Measurements from ENCODE around the gene TBCEL.
"Not testable (repeated sequence)": the region's sequence is repeated elsewhere in the genome, so short reads cannot be mapped to it uniquely, and the experiment has no call there.

Gene TBCEL, protein sequence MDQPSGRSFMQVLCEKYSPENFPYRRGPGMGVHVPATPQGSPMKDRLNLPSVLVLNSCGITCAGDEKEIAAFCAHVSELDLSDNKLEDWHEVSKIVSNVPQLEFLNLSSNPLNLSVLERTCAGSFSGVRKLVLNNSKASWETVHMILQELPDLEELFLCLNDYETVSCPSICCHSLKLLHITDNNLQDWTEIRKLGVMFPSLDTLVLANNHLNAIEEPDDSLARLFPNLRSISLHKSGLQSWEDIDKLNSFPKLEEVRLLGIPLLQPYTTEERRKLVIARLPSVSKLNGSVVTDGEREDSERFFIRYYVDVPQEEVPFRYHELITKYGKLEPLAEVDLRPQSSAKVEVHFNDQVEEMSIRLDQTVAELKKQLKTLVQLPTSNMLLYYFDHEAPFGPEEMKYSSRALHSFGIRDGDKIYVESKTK

DNA sequence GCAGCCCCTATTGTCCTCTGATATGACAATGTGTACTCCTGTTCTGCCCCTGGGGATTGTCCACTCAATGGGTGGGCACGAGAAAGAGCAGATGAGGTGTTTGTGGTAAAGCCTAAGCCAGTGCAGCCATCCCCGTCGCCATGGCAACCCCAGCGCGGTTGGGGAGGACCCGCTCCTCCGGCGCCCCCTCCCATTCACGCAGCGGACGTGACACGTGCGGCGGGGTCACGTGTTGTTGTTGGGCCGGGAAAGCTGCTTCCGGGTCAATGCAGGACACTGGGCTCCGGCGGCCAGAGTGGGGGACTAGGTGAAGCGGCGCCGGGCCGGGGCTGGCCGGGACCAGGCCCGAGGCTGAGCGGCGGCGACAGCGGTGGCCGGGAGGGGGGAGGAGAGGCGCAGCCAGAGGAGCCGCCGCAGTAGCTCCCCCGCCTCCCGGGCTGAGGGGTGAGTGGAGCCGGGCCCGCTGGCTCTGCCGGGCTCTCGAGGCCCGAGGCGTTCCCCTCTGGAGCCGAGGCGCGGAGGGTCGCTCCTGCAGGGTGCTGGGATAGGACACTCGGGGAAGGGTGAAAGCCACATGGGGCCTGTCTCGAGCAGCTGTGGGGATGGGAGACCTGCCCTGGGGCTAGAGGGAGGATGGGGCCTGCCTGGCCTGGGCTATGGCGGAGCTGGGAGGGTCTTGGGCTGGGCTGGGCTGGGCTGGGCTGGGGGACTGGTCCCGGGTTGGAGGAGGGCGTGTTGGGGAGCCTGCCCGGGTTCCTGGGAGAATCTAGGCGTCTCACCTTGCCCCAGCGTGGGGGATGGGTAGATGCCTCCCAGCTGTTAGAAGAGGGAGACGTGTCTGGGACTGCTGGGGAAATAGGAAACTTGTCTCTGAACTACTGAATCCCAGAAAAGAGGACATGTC, at the start of gene TBCEL:
Gene TBCEL, plus strand, starts transcription at position 255 of the 904 bp plus-strand sequence. CDS start 21,589 bp downstream, outside the sequence.
- DNase-seq (ENCODE audit: low read depth, low spot score): peak; percentile 57

DNA sequence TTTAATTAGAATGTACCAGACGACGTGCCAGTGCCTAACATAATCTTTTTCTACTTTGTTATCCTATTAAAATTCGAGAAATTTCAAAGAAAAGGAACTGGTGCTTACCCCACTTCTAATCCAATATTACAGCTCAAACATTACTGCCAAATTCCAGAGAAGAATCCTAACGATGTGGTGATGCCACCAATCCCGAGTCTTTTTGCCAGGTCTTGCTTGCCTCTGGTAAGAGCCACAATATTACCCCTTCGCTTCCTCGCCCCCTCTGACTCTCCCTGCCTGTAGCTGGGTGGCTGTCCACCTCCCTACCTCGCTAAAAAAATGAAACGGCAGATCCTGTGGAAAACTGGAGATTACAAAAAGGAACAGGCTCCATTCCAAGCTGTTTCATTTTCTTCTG, 49.4 kb upstream of the TBCEL start:
- no peak for DNase-seq (ENCODE audit: low read depth, low spot score)

DNA sequence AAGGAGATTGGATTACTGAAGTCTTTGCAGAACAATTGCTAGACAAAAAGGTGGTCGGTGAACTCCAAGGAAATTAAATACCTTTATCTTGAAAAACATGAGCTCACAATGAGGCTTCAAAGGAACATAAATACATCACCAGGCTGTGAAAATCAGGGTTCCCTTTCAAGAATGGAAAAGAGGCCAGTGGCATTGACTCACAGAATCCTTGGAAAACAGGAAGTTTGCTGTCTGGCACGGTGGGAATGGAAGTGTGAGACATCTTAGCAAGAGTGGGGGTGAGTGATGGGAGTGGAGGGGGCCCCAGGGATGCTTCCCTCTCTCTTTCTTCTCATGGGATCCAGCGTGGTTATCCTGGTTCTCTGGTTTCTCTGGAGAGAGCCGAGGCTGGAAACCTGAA, 48.9 kb upstream of the TBCEL start:
- no peak for DNase-seq (ENCODE audit: low read depth, low spot score)

DNA sequence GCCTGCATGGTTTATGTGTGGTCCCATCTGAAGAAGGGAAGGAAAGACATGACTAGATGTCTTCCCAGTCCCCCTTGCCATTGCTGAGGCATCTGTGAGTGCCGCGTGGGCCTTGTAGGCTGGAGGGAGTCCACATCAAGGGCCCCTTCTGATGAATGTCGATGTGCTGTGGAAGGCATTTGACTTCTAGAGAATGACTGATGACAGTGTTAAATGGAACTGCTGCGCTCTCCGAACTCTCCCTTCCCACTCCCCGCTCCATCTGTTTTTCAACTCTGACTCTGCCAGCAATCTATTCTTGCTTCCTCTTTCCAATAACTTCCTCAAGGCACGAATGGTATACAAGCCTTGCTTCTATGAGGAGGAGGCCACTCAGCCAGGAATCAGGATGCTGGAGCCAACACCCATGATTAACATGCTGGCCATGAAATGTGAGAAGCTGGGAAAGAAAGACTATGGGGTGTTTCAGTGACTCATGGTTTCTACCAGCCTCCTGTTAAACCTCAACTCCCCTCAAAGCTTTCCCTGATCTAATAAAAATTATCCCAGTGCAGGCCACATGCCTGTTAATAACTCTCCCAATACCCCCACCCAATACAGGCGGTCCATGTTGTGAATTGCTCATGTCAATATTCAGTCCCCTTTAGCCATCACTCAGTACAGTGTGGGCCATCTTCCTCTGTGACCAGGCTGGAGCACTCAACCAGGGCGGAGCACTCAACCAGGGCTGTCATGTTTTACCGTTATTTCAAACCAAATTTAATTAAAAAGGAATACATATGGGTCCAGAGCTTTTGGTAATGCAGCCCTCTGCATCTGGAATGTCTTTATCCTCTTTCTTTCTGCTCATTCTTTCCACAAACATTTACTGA, 46.4 kb upstream of the TBCEL start:
- DNase-seq (ENCODE audit: low read depth, low spot score): no peak

DNA sequence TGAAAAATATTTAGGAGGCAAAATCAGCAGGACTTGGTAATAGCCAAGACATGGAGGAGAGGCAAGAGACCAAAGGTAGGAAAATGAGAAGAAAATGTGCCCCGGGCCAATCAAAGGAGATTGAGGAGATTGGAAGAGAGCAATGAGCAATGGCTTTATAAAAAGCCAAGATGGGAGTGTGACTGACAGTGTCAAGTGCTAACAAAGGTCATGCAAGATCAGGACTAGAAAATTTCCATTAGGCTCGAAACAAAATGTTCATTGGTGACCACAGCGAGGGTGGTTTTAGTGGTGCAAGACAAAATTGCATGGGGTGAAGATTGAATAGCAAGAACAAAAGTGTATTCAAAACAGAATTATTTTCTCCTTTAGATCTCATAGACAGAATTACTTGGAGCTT, 45.2 kb upstream of the TBCEL start:
- no peak for DNase-seq (ENCODE audit: low read depth, low spot score)

DNA sequence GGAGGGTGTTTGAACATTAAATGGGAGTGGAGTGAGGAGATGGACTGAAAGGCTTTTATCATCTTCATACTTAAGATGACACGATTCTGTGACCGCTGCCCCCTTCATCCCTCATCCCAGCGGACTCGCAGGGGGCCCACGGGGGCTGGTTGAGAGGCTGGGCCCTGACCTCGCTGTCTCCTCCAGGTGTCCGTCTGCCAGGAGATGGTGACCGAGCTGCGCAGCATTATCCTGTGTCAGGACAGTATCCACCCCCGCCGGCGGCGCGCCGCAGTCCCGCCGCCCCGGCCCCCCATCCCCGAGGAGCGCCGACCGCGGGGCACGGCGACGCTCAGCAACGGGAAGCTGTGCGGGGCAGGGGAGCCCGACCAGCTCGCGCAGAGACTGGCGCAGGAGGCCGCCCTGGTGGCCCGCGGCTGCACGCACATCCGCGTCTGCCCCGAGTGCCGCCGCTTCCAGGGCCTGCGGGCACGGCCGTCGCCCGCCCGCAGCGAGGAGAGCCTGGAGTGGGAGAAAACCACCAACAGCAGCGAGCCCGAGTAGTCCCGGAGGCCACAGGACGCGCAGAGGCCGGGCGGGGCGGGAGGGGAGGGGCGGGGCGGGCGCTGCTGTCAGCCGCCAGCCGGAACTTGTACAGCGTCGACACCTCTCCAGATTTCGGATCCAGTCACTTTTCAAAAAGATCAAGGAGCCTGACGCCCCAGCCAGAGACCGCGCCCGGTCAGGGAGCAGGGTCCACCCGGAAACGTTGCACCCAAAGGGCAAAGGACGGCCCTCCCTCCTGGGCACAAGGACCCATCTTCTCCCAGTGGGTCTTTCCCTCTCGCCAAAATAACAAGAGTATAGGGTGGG, 38.0 kb upstream of the TBCEL start:
- no peak for DNase-seq (ENCODE audit: low read depth, low spot score)

DNA sequence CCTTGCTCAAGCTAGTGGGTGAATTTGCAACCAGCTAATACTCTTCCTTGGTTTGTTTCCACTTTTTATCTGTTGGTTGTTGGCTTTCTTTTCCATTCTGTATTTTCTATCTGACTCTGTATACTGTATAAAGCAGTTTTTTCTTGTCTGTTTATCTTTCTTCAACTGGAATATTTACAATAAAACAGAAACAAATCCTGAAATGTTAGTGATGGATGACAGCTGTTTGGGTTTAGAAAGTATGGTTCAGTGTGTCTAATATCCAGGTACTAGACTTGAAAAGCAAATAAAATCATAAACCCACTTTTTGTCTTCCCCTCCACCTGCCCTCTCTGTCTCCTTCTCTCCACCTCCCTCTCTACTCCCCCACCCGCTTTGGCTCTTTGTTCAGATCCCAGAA, 35.3 kb upstream of the TBCEL start:
- DNase-seq (ENCODE audit: low read depth, low spot score): no peak

DNA sequence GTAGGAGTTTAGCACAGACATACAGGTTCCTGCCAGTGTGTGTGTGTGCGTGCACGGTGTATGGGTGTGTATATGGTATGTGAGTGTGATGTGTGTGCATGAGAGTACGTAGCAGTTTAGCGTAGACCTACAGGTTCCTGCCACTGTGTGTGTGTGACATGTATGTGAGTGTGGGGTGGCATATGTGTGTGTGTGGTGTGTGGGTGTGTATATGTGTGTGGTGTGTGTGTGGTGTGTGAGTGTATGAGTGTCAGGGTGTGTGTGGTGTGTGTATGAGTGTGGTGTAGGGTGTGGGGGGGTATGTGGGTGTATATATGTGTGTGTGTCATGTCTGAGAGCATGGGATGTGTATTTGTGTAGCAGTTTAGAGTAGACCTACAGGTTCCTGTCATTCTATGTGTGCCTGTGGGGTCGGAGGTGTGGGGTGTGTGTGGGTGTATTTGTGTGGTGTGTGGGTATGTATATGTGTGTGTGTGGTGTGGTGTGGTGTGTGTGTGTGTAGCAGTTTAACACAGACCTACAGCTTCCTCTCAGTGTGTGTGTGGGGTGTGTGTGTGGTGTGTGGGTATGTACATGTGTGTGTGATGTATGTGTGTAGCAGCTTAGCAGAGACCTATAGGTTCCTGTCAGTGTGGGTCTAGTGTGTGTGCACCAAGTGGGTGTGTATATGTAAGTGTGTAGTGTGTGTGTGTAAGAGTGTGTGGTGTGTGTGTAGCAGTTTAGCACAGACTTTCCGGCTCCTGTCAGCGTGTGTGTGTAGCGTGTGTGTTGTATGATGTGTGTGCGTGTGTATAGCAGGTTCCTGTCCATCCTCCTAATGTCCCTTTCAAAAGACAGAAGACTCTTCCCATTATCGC, 31.8 kb upstream of the TBCEL start:
- DNase-seq (ENCODE audit: low read depth, low spot score): no peak

DNA sequence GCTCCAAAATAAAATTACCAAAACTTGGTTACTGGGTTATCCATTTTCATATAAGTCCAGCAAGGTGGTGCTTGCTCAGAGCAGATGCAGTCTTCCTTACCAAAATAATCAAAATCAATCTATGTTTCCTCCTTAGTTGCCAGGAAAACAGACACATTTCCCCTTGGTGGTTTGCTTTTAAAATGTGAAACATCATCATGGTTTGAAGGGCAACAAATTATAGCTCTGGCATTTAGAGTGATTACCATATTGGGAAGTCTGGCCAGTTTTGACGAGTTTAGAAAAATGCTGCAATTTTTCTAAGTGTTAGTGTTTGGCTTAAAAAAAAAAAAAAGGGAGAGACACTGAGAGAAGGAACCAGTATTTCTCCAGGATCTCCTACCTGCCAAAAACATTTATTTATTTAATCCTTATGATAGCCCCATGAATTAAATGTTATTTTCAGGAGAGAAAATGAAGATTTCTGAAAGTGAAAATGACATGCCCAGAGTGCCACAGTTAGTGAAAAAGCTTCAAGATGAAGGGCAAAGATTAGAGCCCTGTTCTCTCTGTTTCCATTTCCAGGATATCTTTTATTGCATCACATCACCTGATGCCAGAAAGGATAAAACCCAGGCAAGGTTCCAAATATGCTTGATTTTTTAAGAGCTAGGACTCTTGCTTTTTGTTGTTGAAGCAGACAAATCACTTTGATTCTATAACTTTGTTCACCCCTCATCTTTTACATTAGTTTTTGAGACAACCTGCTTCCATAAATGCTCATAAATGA, 29.6 kb upstream of the TBCEL start:
- no peak for DNase-seq (ENCODE audit: low read depth, low spot score)

DNA sequence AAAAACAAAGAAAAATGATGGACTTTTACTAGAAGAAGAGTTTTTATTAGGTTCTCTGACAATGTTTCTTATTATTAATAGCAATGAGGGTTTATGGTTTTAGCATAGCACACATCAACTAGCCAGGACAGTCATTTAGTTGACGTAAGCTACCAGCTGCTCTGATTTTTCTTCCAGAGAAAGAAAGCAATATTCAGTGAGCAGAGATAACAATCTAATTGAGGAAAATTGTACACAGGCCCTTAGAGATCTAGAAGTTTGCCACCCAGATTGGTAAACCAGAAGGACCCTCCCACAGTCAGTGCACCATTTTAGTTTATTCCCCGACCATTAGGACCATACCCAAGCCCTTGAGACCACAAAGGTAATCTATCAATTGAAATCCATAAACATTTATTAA, 28.7 kb upstream of the TBCEL start:
- DNase-seq (ENCODE audit: low read depth, low spot score): no peak

DNA sequence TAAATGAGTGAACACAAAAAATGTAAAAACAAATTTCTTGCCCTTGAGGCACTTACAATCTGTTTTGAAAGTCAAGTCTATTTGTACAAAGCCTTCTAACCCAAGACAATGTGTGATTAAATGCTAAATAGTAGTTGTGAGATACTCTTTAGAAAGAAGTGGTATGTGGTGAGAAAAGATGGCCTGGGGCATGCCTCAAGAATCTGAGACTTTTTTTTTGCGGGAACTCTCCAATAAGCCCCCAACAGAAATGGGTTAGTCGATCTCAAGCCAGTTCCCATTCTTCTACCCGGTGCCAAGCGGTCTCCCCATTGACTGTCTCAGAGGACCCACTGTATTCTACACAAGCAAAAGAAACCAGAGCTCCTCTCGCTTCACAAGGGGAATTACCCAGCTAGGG, 26.9 kb upstream of the TBCEL start:
- DNase-seq (ENCODE audit: low read depth, low spot score): no peak

DNA sequence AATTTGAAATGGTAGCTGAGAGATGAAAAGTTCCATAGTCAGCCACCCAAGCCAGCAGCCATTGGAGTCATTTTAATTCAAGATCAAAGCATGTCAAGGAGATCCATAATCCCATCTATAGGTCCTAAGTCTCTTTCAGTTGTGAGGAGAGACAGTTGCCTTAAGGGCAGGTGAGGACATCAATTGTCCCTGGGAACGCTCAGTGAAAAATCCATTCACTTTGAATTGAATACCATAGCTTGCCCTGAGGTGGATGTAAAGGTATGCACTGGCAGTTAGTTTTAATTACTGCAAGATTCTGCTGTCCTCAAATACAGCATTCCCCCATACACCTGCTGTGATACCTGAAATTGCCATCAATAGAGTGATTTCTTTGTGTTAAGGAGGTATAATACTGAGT, 25.3 kb upstream of the TBCEL start:
- no peak for DNase-seq (ENCODE audit: low read depth, low spot score)

DNA sequence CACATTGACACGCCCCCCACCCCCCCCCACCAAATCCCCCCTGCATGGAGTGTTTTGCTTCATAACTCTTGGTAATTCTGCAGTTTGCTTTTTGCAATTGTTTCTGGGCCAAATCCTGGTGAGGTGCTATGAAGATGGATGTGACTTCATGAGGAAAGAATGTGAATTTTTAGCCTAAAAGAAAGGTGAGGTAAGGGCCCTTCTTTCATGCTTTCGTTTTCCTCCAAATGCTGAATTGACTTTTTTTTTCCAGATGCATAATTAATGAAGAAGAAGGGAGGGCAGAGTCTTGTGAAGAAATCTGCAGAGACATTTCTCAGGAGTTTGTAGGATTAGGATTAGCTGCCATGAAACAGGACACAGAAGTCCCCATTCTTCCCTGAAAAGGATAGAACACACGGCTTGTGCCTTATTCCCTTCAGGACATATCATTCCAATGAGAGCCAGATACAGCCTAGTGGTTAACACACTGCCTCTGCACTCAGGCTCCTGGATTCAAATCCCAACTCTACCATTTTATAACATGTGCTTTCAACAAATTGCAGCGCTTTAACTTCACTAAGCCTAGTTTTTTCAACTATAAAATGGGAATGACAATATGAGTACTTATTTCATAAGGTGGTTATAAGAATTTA, 19.6 kb upstream of the TBCEL start:
- no peak for DNase-seq (ENCODE audit: low read depth, low spot score)

DNA sequence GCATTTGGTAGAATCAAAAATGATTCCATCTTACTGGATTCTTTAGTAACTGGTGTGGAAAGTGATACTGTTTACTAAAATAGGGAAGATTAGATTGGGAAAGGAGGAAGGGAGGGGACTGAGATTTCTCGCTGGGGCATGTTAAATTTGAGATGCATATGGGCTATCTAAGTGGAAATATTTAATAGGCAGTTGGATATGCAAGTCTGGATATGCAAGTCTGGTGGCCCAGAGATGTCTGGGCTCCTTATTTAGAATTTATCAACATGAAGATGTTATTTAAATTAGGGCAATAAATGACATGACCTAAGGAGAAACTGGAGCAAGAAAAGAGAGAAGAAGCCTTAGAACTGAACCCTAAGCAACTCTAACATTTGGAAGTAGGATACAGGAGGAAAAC, 17.0 kb upstream of the TBCEL start:
- no peak for DNase-seq (ENCODE audit: low read depth, low spot score)

DNA sequence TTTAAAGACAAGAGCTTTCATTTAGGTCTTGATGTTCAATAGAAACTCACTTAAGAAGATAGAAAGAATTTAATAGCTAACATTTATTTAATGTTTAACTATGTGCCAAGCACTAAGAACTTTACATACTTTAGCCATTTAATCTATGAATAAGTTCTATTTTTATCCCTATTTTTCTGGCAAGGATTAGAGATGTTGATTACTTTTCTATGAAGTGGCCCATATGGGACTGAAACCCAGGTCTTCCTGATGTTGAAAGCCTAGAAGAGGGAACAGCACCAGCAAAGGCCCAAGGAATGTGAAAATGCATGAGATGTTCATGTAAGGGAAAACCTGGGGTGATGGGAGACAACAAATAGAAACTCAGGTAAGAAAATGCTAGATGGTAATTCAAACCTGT, 15.4 kb upstream of the TBCEL start:
- DNase-seq (ENCODE audit: low read depth, low spot score): no peak

DNA sequence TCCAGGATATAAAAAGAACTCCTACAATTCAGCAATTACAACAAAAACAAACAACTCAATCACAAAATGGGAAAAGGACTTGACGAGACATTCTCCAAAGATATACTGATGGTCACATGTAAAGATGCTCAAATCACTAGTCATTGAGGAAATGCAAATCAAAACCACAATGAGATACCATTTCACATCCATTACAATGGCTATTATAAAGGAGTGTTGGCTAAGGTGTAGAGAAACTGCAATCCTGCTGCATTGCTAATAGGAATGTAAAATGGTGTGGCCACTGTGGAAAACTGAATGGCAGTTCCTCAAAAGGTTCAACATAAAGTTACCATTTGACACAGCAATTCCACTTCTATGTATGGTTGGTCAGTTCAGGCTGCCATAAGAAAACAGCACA, 11.8 kb upstream of the TBCEL start:
- no peak for DNase-seq (ENCODE audit: low read depth, low spot score)

DNA sequence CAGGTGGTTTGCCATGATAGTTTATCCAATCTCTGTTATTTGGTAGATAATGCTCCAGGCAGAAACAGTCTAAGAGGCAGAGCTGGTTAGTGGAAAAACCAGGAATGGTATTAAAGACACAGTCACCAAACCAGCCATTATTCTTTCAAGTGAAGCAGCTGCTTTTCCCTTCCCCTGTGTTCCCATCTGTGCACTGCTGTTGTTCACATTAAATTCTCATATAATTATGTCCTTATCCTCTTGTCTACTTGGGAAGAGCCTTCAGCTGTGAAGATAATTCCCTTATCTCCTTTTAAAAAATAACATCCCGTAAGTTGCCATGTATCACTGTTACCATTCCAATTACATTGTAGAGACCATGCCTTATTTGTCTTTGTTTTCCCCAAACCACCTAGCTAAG, 5.2 kb upstream of the TBCEL start:
- DNase-seq (ENCODE audit: low read depth, low spot score): no peak

DNA sequence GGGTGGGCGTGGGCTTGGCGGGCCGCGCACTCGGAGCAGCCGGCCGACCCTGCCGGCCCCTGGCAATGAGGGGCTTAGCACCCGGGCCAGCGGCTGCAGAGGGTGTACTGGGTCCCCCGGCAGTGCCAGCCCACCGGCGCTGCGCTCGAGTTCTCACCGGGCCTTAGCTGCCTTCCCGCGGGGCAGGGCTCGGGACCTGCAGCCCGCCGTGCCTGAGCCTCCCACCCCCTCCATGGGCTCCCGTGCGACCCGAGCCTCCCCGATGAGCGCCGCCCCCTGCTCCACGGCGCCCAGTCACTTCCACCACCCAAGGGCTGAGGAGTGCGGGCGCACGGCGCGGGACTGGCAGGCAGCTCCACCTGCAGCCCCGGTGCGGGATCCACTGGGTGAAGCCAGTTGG, 2.2 kb upstream of the TBCEL start:
- DNase-seq (ENCODE audit: low read depth, low spot score): not testable (repeated sequence)

DNA sequence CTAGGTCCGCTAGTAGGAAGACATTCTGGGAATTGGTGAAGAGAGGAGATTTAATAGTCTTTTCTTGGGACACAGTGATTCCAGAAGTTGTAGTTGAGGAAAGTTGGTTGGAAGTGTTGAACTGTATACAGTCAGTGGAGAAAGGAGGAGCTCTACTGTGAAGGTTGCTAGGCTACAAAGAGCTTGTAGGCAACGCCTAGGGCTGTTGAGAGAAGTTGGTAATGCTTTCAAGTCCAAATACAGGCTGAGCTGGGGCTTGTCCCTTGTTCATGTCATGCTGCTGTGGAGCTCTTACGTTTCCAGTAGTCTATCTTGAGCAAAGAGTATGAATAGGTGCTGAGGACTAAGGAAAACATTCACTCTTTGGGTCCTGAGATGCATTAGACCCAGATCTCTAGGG, 1.1 kb downstream of the TBCEL start:
- no peak for DNase-seq (ENCODE audit: low read depth, low spot score)
